ENCODE results near the gene LYPD5. TPM values are rescaled to one million over a fixed set of nuclear protein-coding genes. Genes with fewer than 3 reads are reported as not detected.

The LYPD5 gene, protein sequence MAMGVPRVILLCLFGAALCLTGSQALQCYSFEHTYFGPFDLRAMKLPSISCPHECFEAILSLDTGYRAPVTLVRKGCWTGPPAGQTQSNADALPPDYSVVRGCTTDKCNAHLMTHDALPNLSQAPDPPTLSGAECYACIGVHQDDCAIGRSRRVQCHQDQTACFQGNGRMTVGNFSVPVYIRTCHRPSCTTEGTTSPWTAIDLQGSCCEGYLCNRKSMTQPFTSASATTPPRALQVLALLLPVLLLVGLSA
- total RNA-seq (2021; ENCODE audit: unreplicated experiment) (0.87 TPM), Bru-seq, nascent RNA (percentile 12 among the genes with signal in this experiment), BruChase-seq, experiment 1, labeled RNA remaining after a 2-hour chase (percentile 16 among the genes with signal in this experiment), BruChase-seq, experiment 2, labeled RNA remaining after a 6-hour chase (percentile 15 among the genes with signal in this experiment)
- polyA plus RNA-seq (2012; ENCODE audit: insufficient read length): 0.84 TPM
- long read RNA-seq, partial matches to known transcripts: 0 of 3 reads
- long read RNA-seq, other reads (novel, unspliced or antisense): 1 of 3 reads

GRCh38 chr19:43802216-43802951 lies at the start of gene LYPD5:
LYPD5 (minus strand) TSS chr19:43802447; CDS start chr19:43802380, 67 bp downstream.
- in situ Hi-C loops (cut with HindIII; ENCODE audit: low pct_unique_long_range_greater_than_20kb, low sequenced_read_pairs) (no loop called here), intact Hi-C loops (cut with micrococcal nuclease; ENCODE audit: unreplicated experiment) (no loop called here)
- DNase-seq (ENCODE audit: low read depth, low spot score) (no peak), ATAC-seq (no peak)
- H3K9me3 ChIP-seq (ENCODE audit: control insufficient read depth, insufficient read depth, low read depth, low read length): no peaks in the 10 kb centered on the region
- no peaks in the 10 kb centered on the region for H3K27me3 ChIP-seq (ENCODE audit: control insufficient read depth, insufficient read depth, low read length)
- H3K36me3 ChIP-seq (ENCODE audit: control insufficient read depth, insufficient read depth, low read length): no peaks in the 10 kb centered on the region
- POLR2A ChIA-PET: no interaction called here
- no TSS peak for BruUV-seq (replicated peaks)
- H3K4me3 ChIP-seq (ENCODE audit: low read depth in 2 of 2, low read length in 2 of 2): no peak within 1 kb of the TSS
- CTCF ChIA-PET: no interaction called here
- TF ChIP-seq REST (IDR thresholded peaks at IDR 0.05; ENCODE audit: insufficient read depth in 1 of 2, low read depth in 2 of 2, low read length in 1 of 2) (no peak), SIN3A (IDR thresholded peaks at IDR 0.05; ENCODE audit: borderline replicate concordance, insufficient read depth, low read depth, low read length) (no peak), TCF7L2 (IDR thresholded peaks at IDR 0.05; ENCODE audit: low read depth, low read length) (no peak)
- TF ChIP-seq, protein P1, sequence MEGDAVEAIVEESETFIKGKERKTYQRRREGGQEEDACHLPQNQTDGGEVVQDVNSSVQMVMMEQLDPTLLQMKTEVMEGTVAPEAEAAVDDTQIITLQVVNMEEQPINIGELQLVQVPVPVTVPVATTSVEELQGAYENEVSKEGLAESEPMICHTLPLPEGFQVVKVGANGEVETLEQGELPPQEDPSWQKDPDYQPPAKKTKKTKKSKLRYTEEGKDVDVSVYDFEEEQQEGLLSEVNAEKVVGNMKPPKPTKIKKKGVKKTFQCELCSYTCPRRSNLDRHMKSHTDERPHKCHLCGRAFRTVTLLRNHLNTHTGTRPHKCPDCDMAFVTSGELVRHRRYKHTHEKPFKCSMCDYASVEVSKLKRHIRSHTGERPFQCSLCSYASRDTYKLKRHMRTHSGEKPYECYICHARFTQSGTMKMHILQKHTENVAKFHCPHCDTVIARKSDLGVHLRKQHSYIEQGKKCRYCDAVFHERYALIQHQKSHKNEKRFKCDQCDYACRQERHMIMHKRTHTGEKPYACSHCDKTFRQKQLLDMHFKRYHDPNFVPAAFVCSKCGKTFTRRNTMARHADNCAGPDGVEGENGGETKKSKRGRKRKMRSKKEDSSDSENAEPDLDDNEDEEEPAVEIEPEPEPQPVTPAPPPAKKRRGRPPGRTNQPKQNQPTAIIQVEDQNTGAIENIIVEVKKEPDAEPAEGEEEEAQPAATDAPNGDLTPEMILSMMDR (IDR thresholded peaks at IDR 0.05): no peak
- no peaks in the 10 kb centered on the region for H3K4me1 ChIP-seq (ENCODE audit: control insufficient read depth, insufficient read depth, low read length)
- H3K27ac ChIP-seq (ENCODE audit: low read length): no peak within 1 kb of the TSS

- ChIA-PET POLR2A (no interaction called here), CTCF (no interaction called here)
- in situ Hi-C loops (cut with HindIII; ENCODE audit: low pct_unique_long_range_greater_than_20kb, low sequenced_read_pairs) (no loop called here), intact Hi-C loops (cut with micrococcal nuclease; ENCODE audit: unreplicated experiment) (no loop called here)
- BruUV-seq (replicated peaks): no TSS peak
- Histone ChIP-seq H3K4me1 (ENCODE audit: control insufficient read depth, insufficient read depth, low read length) (no peaks in the 10 kb centered on the region), H3K27me3 (ENCODE audit: control insufficient read depth, insufficient read depth, low read length) (no peaks in the 10 kb centered on the region), H3K36me3 (ENCODE audit: control insufficient read depth, insufficient read depth, low read length) (peaks cover 2% of the 10 kb centered on the region; the same call in 1 of the 2 replicates), H3K9me3 (ENCODE audit: control insufficient read depth, insufficient read depth, low read depth, low read length) (peaks cover 71% of the 10 kb centered on the region), H3K4me3 (ENCODE audit: low read depth in 2 of 2, low read length in 2 of 2) (no peak overlapping the region), H3K27ac (ENCODE audit: low read length) (no peak overlapping the region)
- TF ChIP-seq SIN3A (IDR thresholded peaks at IDR 0.05; ENCODE audit: borderline replicate concordance, insufficient read depth, low read depth, low read length): no peak
- no peak for TF ChIP-seq REST (IDR thresholded peaks at IDR 0.05; ENCODE audit: insufficient read depth in 1 of 2, low read depth in 2 of 2, low read length in 1 of 2)
- TF ChIP-seq, protein P1 (IDR thresholded peaks at IDR 0.05): no peak
- no peak for TF ChIP-seq POLR2AphosphoS5 (IDR thresholded peaks at IDR 0.05; ENCODE audit: low read depth, low read length)
- TF ChIP-seq TCF7L2 (IDR thresholded peaks at IDR 0.05; ENCODE audit: low read depth, low read length): no peak
- DNase-seq (ENCODE audit: low read depth, low spot score) (no peak), ATAC-seq (no peak)
These were observed 46.6 kb upstream of the LYPD5 start for GRCh38 chr19:43848821-43849220.
